ENCODE results near the gene ATP6V1G2. TPM values are rescaled to one million over a fixed set of nuclear protein-coding genes. Genes with fewer than 3 reads are reported as not detected.

Gene ATP6V1G2
- total RNA-seq: 0.63 and 0.98 TPM in 2 replicates

GRCh38 chr6:31546339-31546957 is at the start of gene ATP6V1G2:
ATP6V1G2 (minus strand) TSS chr6:31546608; CDS start chr6:31546559, 49 bp downstream.

DNA sequence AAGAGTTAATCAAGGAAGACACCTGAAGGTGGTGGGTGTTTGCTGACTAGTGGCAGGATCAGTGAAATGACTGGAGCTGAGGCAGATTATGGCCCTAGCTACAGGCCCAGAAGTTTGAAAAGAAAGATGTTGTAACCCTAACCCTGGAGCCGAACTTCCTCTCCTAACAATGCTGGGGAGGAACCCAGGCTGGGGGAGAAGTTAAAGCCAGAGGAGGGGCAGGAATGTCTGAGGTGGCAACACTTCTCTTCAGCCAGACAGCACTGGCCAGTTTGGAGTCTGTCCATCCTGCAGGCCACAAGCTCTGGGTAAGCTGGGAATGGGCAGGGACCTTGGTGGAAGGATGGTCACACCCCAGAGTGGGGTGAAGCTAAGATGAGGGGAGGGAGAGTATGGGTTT is 39.6 kb upstream of the ATP6V1G2 start, which contains the start of gene LST1:
Gene LST1 (plus strand): TSS at position 270 of the 400 bp plus-strand sequence. CDS start 1,023 bp downstream, outside the sequence.

GRCh38 chr6:31582230-31582643 is 35.8 kb upstream of the ATP6V1G2 start, which contains the start of gene LTB:
LTB (minus strand) TSS chr6:31582424; CDS start chr6:31582417, 7 bp downstream.

DNA sequence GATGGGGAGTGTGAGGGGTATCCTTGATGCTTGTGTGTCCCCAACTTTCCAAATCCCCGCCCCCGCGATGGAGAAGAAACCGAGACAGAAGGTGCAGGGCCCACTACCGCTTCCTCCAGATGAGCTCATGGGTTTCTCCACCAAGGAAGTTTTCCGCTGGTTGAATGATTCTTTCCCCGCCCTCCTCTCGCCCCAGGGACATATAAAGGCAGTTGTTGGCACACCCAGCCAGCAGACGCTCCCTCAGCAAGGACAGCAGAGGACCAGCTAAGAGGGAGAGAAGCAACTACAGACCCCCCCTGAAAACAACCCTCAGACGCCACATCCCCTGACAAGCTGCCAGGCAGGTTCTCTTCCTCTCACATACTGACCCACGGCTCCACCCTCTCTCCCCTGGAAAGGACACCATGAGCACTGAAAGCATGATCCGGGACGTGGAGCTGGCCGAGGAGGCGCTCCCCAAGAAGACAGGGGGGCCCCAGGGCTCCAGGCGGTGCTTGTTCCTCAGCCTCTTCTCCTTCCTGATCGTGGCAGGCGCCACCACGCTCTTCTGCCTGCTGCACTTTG is 29.0 kb upstream of the ATP6V1G2 start, which contains the start of gene TNF:
Gene TNF (plus strand): TSS at position 231 of the 567 bp plus-strand sequence. CDS start 177 bp downstream, at position 408.

DNA sequence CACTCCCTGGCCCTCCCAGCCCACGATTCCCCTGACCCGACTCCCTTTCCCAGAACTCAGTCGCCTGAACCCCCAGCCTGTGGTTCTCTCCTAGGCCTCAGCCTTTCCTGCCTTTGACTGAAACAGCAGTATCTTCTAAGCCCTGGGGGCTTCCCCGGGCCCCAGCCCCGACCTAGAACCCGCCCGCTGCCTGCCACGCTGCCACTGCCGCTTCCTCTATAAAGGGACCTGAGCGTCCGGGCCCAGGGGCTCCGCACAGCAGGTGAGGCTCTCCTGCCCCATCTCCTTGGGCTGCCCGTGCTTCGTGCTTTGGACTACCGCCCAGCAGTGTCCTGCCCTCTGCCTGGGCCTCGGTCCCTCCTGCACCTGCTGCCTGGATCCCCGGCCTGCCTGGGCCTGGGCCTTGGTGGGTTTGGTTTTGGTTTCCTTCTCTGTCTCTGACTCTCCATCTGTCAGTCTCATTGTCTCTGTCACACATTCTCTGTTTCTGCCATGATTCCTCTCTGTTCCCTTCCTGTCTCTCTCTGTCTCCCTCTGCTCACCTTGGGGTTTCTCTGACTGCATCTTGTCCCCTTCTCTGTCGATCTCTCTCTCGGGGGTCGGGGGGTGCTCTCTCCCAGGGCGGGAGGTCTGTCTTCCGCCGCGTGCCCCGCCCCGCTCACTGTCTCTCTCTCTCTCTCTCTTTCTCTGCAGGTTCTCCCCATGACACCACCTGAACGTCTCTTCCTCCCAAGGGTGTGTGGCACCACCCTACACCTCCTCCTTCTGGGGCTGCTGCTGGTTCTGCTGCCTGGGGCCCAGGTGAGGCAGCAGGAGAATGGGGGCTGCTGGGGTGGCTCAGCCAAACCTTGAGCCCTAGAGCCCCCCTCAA is 25.9 kb upstream of the ATP6V1G2 start, which contains the start of gene LTA:
Gene LTA (plus strand): TSS at position 249 of the 871 bp plus-strand sequence. CDS start 454 bp downstream, at position 703.

DNA sequence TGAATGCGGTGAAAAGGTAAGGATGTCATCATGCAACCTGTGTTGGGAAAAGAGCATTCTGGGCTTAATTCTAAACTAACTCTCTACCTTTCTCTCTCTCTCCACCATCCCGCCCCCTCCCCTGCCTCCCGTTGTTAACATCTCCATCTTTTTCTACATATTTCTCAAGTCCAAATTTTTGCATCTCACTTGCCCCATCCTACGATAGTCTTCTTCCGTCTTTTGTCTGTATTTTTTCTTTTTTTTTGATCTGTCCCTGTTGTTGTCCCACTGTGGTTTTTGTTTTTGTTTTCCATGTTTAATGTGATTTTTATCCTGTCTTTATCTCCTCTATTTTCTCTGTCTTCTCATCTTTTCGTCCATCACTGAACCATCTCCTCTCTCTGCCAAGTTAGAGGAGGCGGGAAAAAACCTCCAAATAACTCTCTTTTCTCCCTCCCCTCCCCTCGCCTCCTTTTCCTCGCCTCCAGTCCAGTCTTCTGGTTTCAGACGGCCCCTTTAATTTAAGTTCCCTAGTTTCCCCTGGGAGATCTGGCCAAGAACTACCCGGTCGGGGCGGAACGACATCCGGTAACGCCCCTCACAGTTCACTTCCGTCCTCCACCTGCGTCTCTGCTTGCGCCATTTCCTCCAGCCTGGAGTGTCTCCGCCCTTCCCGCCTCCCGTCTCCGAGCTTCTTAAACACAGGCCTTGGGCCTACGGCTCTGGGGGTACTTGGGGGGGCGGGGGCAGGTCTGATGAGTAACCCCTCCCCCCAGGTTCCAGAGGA is 734 bp upstream of the ATP6V1G2 start, which contains the start of gene NFKBIL1:
Gene NFKBIL1 (plus strand): TSS at position 651 of the 769 bp plus-strand sequence. CDS start 87 bp downstream, at position 738.

GRCh38 chr6:31541658-31542521 is 4.5 kb downstream of the ATP6V1G2 start, which contains the start of gene DDX39B:
DDX39B (minus strand) TSS chr6:31542003; CDS start chr6:31540532, 1,471 bp downstream.

DNA sequence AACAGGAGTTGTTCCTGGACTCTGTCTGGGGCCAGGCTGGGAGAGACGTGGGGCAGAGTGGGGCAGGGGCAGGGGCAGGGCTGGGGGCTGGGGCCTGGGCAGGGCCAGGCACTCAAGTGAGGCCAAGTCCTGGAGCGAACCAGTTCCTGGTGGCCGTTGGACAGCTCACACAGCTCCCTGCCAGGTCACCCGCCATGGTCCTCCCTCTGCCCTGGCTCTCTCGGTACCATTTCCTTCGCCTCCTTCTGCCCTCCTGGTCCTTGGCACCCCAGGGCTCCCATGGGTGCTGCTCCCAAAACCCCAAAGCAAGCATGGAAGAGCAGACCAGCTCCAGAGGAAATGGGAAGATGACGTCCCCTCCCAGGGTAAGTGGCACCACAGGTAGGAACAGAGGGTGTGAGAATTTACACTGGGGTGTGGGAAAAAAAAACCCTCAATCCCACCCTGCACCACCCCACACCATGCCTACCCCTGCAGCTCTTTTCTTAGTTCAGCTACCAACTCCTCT is 17.5 kb downstream of the ATP6V1G2 start, which contains the start of gene MCCD1:
Gene MCCD1 (plus strand): TSS at position 142 of the 508 bp plus-strand sequence. CDS start 53 bp downstream, at position 195.

GRCh38 chr6:31497531-31498476 is 48.6 kb downstream of the ATP6V1G2 start, which contains the start of gene MICB:
MICB (plus strand) TSS chr6:31498145; CDS start chr6:31498194, 49 bp downstream.

Other genes with a start within 250 kb of the ATP6V1G2 start
- 50.8 and 163 TPM in 2 replicates for gene HLA-B, start 189.4 kb downstream of the ATP6V1G2 start, total RNA-seq
- 29.4 and 71.7 TPM in 2 replicates for gene MICA, start 143.0 kb downstream of the ATP6V1G2 start, total RNA-seq
- 7.5 and 28.2 TPM in 2 replicates for gene MICB, start 48.5 kb downstream of the ATP6V1G2 start, total RNA-seq
- not detected in 2 replicates for gene MCCD1, start 17.6 kb downstream of the ATP6V1G2 start, total RNA-seq
- gene DDX39B, start 4.6 kb downstream of the ATP6V1G2 start, total RNA-seq: 416 and 449 TPM in 2 replicates
- 15.2 and 45.0 TPM in 2 replicates for gene NFKBIL1, start 1.0 kb upstream of the ATP6V1G2 start, total RNA-seq
- not detected in 2 replicates for gene LTA, start 25.7 kb upstream of the ATP6V1G2 start, total RNA-seq
- gene TNF, start 29.0 kb upstream of the ATP6V1G2 start, total RNA-seq: 1.3 and 5.7 TPM in 2 replicates
- 1.3 and 2.0 TPM in 2 replicates for gene LTB, start 35.8 kb upstream of the ATP6V1G2 start, total RNA-seq
- not detected in 2 replicates for gene LST1, start 39.7 kb upstream of the ATP6V1G2 start, total RNA-seq
- not detected in 2 replicates for gene NCR3, start 46.4 kb upstream of the ATP6V1G2 start, total RNA-seq
- gene AIF1, start 68.6 kb upstream of the ATP6V1G2 start, total RNA-seq: not detected in 2 replicates
- gene PRRC2A, start 74.1 kb upstream of the ATP6V1G2 start, total RNA-seq: 145 and 181 TPM in 2 replicates
- 343 and 397 TPM in 2 replicates for gene BAG6, start 106.1 kb upstream of the ATP6V1G2 start, total RNA-seq
- gene APOM, start 109.3 kb upstream of the ATP6V1G2 start, total RNA-seq: 2.8 and 5.2 TPM in 2 replicates
- gene C6orf47, start 114.2 kb upstream of the ATP6V1G2 start, total RNA-seq: 13.0 and 16.7 TPM in 2 replicates
- gene GPANK1, start 118.4 kb upstream of the ATP6V1G2 start, total RNA-seq: 10.1 and 12.8 TPM in 2 replicates
- 302 and 333 TPM in 2 replicates for gene CSNK2B, start 119.5 kb upstream of the ATP6V1G2 start, total RNA-seq
- gene LY6G5B, start 123.4 kb upstream of the ATP6V1G2 start, total RNA-seq: 1.3 and 2.3 TPM in 2 replicates
- gene LY6G5C, start 134.5 kb upstream of the ATP6V1G2 start, total RNA-seq: 0.65 TPM in 1 of 2 replicates, not detected in the other
- 31.6 and 46.3 TPM in 2 replicates for gene ABHD16A, start 156.7 kb upstream of the ATP6V1G2 start, total RNA-seq
- not detected in 2 replicates for gene LY6G6F, start 160.3 kb upstream of the ATP6V1G2 start, total RNA-seq
- not detected in 2 replicates for gene LY6G6D, start 168.7 kb upstream of the ATP6V1G2 start, total RNA-seq
- gene LY6G6C, start 175.1 kb upstream of the ATP6V1G2 start, total RNA-seq: not detected in 2 replicates
- gene MPIG6B, start 176.8 kb upstream of the ATP6V1G2 start, total RNA-seq: not detected in 2 replicates
- gene DDAH2, start 182.7 kb upstream of the ATP6V1G2 start, total RNA-seq: 38.1 and 92.2 TPM in 2 replicates
- gene CLIC1, start 189.9 kb upstream of the ATP6V1G2 start, total RNA-seq: 577 and 1,120 TPM in 2 replicates
- gene MSH5, start 193.4 kb upstream of the ATP6V1G2 start, total RNA-seq: 9.3 and 17.6 TPM in 2 replicates
- gene SAPCD1, start 216.0 kb upstream of the ATP6V1G2 start, total RNA-seq: 1.0 and 5.7 TPM in 2 replicates
- 0.81 and 9.8 TPM in 2 replicates for gene VWA7, start 230.7 kb upstream of the ATP6V1G2 start, total RNA-seq
- 85.2 and 165 TPM in 2 replicates for gene VARS1, start 249.1 kb upstream of the ATP6V1G2 start, total RNA-seq

All from mesangial cell (primary cell).